ENCODE results near the gene POLG.

Gene POLG

DNA sequence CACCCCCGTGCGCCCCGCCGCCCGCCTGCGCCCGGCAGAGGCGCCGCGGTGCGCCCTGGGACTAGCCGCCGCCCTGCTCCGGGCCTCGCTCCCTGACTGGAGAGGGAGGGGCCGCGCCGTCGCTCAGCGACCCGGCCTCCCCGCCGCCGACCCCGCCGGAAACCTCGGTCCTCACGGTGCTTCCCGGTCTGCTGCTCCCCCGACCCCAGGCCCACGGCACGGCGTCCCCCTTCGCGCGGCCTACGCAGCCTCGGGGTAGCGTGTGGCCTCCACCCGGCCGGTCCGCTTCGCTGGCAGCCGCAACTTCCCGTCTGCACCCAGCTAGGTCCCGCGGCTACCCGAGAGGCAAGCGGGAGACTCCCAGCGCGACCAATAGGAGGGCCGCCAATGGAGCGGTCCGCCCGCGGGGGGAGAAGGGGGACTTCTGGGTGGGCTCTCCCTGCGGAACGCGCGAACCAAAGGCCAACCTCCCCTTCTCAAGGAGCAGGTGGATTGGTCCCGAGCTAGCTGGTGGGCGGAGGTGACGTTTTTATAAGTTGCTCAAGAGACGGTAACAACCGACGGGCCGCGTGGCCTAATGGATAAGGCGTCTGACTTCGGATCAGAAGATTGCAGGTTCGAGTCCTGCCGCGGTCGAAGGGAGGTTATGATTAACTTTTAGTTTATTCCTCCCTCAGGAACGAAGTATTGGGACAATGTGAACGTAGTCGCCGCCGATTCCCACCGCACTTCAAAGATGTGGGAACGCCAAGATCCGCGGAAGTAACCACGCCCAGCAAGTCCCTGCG, at the start of gene POLG:
Gene POLG (minus strand): TSS at position 315 of the 788 bp plus-strand sequence. CDS start 1,070 bp downstream, outside the sequence.
- peak; percentile 95 for DNase-seq

DNA sequence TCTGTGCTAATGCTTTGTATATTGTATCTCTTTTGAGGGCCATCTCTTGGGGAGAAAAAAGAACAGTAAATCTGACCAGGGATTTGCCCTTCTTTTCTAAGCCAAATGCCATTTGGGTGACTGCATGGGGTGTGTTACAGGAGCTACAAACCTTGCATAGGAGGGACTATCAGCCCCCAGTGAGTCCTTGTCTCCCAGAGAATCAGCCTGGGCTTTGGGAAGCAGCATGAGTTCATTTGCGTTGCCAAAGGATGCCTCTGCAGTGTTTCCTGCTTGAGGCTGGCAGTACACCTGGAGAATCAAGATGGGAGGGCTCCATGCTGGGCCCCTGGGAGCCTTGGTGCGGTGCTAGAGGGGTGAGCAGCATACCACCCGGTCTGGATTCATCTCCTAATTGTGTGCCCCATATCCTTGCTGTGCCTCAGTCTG, 49.6 kb upstream of the POLG start:
- no peak for DNase-seq

DNA sequence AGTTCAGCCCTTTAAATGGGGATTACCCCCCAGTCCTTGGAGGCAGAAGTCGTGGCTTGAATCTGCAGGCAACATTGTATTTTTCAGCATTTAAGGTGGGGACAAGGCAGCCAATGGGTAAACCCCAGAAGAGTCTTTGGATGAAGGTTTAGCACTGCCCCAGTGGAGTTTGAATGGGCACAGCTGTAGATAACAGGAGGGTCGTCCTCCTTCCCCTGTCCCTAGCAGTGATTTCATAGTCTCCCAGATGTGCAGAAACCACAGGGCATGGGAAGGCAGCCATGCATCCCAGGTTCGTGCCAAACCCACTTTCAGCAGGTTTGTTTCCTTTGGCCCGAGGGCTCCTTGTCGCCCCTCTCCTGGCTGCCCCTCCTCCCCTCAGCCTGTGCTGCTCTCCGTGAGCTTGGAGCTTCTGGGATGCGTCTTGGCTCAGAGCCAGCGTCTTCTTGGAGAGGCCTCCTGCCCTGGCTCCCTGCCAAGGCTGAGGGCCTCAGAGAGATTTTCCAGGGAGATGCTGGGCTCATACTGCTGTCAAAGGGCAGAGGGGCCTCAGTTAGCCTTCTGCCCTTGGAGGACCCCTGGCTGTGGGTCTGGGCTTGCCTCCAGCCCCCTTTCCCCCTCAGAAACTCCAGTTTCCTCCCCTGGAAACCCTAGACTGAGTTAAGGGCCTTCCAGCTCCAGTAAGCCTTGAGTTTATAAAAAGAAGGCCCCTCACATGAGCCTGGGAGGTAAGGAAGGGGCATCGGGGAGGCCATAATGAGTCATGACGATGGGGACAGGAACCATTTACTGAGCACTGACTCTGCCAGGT, 48.9 kb upstream of the POLG start:
- DNase-seq = peak; percentile 68

DNA sequence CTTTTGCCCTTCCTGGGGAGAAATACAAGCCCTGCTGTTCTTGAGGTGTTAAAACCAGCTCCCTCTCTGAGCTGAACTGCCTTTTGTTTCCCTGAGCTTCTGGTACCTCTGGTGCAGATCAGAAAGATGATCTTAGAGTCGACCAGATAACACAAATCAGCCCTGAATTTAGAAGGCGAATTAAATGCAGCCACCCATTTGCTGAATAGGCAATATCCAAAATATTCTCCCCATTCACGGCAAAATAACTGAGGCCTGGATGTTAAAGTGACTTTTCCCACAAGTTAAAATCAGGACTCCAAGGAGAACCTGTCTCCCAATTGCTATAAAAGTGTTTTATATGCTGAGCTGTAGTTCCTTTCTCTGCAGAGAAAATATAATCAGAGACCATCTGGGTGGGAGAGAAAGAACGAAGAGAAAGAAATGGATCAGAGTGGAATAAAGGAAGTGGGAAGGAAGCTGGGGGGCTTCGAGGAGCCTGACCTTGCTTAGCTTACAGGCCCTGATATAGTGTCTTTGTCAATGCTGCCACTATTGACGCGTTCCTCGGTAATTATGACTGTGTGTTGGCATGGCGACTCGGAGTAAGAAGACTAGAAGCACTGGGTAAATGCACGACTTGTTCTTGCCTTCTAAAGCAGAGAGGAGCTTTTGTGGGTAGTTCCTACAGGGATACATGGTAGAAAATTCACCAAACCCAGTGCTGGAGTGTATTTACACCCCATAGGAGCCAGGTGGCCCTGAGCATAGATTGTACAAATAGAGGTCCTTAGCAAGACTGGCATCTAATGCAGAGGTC, 47.5 kb upstream of the POLG start:
- no peak for DNase-seq

DNA sequence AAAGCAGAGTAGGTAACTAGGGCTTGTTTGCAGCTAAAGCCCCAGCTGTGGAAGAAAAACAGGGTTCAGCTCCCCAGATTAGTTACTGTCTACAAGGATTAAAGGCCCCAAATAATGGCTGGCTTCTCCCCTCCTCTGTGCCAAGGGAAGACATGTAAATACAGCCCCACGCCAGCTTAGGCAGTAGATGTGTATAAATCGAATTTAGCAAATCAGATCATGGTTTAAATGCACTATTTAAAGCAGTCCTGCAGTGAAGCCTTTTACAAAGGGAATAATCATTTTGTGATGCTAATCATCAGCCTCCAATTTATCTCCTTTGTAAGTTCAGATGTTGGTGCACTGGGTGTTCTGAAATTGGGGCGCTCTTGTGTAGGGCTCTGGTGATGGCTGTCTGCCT, 46.7 kb upstream of the POLG start:
- DNase-seq = no peak

DNA sequence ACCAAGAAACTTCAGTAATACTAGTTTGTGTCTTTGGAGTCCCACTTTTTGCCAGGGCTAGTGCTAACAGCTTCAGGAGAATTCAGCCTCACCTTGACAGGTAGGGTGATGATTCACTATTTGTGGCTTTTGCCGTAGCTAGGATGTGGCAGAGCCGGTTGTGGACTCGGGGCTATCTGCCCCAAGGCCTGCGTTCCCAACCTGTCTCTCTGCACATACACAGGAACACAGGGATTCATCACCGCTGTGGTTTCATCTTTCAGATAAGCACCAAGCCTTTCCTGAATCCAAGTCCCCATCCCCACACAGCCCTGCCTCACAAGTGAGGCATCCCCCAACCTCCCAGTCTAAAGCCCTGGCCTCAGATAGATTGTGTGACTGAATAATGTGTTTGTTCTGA, 45.2 kb upstream of the POLG start:
- no peak for DNase-seq

DNA sequence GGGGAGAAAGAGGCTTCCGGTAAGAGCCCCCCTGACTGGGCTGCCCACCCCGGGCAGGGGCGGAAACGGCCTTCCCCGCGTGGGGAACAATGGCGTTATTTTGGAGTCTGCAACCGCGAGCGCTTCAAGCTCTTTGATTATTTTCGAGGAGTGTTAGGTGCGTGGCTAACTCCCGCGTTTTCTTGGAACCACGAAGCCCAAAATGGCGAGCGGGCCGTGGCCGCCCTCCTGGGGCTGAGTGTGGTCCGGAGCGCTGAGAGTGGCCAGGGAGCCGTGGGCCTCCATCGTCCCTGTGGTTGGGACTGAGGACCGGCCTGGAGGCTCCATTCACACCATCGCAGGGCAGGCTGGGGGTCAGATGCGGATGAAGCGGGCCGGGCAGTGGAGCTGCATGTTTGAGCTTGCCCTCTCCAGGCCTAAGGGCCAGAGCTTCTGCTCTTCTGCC, 44.6 kb upstream of the POLG start:
- no peak for DNase-seq

DNA sequence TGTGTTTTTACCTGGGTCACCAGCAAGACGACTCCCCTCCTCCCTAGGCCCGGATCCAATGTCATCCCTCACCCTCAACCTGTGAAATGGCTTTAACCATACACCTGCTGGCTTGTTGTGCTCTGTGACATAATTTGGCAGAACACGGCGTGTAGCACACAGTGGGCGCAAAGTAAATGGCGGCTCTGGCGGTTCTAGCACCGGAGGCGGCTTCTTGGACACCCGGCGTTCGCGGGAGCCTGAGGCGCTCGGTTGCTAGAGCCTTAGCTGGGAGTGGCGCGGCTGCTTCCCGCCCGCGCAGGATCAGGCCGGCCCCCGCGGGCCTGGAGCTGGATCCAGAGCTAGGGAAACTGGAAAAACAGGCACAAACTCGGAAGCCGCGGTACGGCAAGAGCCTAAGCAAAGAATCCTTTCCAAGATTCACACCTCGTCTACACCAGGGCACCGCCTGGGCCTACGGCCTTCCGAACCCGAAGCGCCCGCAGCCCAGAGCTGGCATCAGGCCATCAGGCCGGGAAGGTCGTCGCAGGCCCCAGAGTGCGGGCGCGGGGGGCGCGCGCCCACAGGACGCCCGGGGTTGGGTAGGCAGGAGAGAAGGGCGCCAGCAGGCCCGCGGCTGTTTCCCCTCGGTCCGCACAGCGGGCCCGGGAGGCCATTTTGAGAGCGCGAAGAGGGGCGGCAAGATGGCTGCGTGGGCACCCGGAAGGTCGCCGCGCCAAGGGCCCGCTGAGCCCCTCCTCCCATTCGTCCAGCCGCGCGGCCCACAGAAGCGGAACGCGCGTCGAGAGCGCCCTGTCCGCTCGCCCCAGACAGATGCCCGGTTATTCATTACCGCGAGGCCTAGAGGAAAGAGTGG, 43.9 kb upstream of the POLG start:
- no peak for DNase-seq

DNA sequence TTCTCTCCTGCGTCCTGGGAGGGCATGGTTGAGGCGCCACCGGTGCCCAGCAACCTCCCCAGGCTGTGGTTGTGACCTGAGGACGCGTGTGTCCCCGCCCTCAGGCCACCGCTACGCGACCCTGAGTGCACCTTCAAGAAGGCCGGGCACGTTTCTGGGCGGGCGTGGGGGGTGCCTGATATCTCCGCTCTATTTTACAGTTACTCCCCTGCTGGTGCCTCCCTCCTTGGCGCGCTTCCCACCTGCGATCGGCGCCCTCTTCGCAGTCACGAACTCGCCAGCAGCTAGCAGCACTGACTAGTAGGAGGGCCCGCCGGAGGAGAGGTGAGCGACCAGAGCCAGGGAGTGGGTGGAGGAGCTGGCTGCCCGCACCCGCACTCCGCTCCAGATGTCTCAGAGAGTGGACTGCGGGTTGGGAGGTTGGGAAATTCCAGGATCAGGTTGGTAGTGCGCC, 43.2 kb upstream of the POLG start:
- DNase-seq = no peak

DNA sequence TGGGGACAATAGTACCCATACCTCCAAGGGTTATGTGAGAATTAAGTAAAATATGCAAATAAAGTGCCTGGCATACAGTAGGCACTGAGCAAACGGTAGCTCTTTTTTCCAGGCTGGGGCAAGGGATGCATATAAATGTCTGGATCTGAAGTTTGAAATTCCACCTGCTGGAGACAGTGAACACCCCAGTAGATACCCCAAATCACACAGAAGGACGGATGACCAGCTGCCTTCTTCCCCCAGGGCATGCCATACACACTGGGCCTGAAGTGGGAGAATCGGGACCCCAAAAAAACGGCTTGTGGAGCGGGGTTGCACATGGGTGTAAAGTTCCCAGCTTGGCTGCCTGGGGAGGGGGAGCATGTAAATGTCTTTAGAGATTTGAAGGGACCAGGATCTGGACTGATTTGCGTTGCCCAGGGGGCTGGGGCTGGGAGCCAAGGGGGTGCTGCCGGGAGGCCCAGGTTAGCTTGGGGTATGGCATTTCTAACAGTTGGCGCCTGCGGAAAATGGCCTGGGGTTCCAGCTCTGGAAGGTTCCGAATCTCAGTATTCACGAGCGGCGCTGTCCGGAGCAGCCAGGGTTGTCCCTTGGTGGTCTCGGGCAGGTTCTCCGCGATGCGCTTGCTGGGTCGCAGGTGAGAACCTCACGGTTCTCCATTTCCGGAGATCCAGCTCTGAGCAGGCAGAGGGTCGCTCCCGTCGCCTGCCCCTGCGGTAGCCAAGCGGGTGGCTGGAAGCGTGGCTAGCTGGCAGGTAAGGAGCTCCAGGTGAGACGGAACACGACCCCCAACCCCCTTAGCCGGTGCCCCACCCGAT, 42.6 kb upstream of the POLG start:
- peak; percentile 31 for DNase-seq

DNA sequence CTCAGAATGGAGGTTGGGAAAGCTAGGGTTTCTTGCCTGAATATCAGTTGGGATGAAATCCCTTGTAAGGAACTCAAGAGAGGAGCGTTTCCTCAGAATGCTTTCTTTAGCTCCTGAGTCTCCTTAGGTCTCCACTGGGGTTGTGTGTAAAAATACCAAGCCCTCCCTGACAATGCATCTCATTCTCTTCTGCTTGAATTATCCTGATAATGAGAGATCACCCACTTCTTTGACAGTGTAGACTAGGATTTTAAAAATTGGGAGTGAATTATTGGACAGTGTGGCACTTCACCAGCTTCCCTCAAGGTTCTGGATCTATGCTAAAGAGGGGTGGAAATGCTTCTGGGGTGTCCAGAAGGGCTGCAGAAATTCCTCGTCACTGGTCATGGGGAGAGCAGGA, 41.8 kb upstream of the POLG start:
- DNase-seq = no peak

DNA sequence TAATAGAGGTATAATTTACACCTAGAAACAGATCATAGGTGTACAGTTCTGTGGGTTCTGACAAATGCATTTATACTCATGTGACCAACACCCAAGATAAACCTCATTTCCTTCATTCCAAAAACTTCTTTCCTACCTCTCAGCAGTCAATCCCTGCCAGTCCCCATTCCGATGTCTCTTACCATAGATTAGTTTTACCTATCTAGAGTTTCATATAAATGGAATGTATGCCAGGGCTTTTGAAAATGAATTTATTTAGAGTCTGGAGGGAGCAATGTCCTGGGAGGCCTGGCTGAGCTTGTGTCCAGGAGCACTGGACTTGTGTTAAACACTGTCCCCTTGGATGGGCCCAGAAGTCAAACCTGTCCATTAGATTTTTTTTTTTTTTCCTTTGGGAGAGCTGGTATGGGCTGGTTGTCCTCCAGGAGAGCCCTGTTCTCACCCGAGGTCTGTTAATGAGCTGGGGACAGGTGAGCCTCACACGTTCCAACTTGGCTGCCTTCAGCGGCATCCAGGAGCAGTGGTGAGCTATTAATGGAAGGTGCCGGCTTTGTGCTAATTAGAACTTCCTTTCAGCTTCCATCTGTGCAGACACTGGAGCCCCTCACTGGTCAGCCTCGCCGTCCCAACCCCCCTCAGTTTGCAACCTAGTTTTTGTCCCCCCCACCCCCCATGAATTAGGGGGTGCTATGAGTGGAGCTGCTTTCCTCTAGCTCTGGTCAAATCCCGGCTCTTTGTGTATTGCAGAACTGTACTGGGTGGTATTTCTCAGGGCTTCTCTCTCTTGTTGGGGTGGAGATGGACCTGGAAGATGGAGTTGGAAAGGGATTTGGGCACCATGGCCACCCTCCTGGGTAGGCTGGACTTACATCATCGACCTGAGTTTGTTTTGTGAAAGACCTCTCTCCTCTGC, 40.7 kb upstream of the POLG start:
- DNase-seq = no peak

DNA sequence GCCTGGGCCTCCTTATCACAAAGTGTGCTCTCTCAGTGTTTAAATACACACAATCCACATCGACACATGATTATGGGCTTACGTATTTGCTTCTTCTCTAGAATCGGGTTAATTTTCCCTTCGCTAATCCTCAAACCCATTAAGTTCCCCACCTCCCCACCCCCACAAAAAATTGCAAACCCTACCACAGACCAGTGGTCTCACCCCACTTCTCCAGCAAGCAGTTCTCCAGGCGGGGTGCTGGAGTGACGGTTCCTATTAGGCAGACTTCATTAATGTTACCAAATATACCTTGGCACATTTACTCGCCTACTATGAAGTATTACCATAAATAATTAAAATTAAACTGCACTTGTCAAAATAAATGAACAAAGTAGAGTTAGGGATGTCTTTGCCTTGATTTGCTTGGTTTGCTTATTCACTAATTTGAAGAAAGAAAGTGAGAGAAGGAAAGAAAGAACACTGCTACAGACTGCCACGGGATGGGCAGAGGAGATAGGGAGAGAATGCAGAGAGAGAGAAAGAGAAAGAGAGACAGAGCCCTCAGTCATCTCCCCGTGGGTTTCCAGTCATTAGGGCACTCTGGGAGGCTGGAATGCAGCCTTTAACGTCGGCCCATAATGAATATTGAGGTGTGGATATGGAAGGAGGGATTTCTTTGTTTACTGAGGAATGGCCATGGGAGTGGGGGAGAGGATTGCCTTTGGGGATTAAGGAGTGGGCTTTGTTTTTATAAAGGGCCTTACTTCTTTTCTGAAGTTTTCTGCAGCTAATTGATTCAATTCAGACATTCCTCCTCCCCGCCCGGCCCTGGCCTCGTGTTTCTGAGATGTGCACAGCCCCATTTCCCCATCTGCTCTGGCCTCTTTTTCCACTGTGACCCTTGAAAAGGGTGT, 39.7 kb upstream of the POLG start:
- DNase-seq = no peak

DNA sequence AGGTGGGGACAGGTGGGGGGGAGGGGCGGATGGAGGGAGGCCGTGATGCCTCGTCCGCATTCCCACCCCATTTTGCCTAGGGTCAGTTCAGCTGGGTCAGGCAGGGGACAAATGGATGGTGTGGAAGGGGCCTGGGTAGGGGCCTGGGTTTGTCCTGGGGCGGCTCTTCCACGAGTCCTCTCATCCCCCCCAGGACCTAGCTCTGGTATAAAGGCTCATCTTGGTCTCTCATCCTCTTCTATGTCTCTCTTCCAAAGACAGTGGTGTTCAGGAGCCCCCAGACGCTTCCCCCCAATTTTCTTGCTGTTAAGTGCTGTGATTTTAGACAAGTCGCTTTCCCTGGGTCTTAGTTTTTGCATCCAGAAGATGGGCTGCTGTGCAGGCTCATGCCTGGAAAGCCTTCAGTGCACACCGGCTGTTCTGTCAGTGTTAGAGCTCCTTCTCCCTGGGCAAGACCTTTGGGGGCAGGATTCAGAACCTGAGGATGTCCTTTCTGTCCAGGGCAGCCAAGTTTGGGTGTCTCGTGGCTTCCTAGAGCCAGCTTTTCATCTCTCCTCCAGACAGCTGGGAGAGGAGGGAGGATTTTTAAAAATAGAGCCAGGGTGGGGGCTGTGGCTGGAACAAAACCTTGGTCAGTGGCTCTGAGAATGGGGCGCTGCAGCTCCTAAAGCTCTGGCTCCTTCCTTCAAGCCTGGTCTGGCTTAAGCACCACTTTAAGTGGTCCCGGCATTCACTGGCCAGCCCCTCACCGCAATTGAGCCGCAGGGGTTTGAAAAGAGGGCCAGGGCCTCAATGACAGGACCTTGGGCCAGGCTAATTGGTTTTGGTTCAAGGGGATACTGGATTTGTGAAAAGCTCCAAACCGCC, 37.7 kb upstream of the POLG start:
- no peak for DNase-seq

DNA sequence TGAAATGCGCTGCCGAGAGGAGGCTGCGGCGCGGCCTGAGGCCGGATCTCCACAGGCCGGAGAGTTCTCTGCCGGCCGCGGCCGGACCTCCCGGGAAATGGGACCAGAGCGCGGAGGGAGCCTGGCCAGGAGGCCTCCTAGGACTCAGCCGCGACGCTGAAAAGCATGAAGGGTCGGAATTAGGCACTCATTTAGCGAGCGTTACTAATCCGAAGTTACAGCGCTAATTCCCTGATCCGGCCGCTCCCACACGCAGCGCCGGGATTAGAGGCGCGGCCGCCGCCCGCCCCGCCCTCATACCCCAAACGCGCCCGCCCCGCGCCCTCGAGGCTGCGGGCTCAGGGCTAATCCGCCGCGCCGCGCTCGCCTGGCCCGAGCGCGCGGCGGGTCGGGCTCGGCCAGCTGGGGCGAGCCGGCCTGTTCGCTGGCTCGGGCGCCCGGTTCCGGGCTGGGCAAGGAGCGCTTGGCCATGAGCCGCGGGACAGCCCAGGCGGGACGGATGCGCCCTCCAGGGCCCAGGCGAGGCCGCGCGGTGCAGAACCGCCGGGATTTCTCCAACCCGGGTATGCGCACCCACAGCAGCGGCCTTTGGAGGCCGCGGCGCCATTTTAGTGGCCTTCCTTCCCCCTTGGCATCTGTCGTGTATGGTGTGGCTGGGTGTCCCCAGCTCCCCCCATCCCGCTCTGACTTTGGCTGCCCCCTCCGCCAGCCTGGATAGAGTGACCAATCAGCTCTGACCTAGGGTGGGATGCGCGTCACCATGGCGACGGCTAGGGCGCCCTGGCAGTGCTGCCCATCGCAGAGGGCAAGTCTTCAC, 36.8 kb upstream of the POLG start:
- DNase-seq = no peak

DNA sequence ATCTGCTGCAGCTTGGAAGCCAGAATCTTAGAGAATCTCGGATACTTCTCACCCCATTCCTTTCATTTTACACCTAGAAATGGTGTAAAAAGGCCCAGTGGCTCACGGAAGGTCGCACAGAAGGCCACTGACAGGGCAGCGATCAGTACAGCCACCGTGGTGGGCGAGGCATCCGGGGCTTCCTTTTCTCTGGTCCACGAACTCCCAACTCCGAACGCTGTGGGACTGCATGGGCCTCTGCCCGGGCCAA, 36.3 kb upstream of the POLG start:
- no peak for DNase-seq

Measured in NCI-H1048 (cell line).